ENCODE measurements around the gene ATP6V1E1.

ATP6V1E1 gene

DNA sequence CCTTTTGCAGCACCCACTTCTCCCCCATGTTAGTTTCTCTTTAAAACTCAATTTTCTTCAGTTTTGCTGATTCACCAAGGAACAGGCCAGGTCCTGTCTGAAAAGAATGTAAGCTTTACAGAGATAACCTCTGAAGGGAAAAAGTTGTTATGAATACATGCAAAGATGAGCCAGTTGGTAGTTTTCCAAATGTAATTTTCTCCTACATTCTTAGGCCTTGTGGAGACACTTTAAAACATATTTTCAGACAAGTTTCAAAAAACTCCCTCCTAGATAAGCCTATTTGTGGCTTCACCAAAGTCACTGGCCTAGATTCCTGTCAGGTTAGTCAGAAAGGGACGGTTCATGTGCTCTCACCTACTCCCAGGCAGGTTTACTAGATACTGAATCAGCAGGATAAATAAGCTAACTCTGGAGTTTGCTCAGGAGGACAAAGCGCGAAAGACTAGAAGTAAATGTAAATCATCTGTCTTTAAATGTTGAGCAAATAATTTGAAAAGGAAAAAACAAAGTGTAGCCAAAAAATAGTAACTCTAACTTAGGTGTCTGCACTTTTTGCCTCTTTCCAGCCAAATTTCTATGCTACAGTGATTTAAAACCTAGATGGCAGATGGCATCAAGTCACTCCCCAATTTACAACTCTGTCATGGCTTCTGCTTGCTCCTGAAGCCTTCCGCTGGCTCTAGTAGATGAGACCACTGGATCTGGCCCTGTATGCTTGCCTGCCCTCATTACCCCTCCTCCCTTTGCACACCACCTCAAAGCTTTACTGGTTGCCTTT is 4.9 kb upstream of the ATP6V1E1 start:
- TF ChIP-seq TAF1 (IDR thresholded peaks at IDR 0.05; ENCODE audit: borderline replicate concordance, insufficient read depth, low read length) = no peak

DNA sequence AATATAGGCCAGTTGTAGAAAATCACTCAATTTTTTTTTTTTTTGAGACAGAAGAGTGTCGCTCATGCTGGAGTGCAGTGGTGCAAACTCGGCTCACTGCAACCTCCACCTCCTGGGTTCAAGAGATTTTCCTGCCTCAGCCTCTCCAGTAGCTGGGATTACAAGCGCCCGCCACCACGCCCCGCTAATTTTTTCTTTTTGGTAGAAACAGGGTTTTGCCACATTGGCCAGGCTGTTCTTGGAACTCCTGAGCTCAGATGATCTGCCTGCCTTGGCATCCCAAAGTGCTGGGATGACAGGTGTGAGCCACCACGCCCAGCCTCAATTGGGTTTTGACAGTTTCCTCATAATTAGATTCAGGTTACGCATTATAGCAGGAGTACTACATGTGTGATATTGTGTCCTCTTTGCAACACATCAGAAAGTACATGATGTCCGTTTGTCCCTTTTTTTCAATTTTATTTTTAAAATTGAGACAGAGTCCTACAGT is 2.6 kb upstream of the ATP6V1E1 start:
- TF ChIP-seq POLR2AphosphoS5 (IDR thresholded peaks at IDR 0.05; ENCODE audit: low read depth, low read length) (no peak), FOXP2 (optimal IDR thresholded peaks at IDR 0.05; ENCODE audit: borderline replicate concordance, extremely low read depth, extremely low read length, insufficient read depth) (no peak), TAF1 (IDR thresholded peaks at IDR 0.05; ENCODE audit: borderline replicate concordance, insufficient read depth, low read length) (no peak), SIN3A (IDR thresholded peaks at IDR 0.05; ENCODE audit: borderline replicate concordance, insufficient read depth, low read length) (no peak)
- TF ChIP-seq, protein P1, sequence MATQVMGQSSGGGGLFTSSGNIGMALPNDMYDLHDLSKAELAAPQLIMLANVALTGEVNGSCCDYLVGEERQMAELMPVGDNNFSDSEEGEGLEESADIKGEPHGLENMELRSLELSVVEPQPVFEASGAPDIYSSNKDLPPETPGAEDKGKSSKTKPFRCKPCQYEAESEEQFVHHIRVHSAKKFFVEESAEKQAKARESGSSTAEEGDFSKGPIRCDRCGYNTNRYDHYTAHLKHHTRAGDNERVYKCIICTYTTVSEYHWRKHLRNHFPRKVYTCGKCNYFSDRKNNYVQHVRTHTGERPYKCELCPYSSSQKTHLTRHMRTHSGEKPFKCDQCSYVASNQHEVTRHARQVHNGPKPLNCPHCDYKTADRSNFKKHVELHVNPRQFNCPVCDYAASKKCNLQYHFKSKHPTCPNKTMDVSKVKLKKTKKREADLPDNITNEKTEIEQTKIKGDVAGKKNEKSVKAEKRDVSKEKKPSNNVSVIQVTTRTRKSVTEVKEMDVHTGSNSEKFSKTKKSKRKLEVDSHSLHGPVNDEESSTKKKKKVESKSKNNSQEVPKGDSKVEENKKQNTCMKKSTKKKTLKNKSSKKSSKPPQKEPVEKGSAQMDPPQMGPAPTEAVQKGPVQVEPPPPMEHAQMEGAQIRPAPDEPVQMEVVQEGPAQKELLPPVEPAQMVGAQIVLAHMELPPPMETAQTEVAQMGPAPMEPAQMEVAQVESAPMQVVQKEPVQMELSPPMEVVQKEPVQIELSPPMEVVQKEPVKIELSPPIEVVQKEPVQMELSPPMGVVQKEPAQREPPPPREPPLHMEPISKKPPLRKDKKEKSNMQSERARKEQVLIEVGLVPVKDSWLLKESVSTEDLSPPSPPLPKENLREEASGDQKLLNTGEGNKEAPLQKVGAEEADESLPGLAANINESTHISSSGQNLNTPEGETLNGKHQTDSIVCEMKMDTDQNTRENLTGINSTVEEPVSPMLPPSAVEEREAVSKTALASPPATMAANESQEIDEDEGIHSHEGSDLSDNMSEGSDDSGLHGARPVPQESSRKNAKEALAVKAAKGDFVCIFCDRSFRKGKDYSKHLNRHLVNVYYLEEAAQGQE (IDR thresholded peaks at IDR 0.05; ENCODE audit: insufficient read depth in 1 of 2, low read depth in 2 of 2, low read length in 2 of 2) = no peak

DNA sequence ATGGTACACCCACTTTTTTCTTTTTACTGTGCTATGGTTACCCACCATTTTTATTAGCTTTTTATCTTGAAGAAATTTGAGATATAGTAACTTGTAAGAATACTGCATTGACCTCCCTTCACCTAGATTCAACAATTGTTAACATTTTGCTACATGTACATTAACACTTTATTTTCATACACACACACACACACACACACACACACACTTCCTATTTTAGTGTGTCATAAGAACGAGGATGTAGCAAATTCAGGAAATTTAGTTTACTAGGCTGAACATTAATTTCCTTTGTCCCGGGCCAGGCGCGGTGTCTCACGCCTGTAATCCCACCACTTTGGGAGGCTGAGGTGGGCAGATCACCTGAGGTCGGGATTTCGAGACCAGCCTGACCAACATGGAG is 1.1 kb upstream of the ATP6V1E1 start:
- no peak for TF ChIP-seq FOXP2 (optimal IDR thresholded peaks at IDR 0.05; ENCODE audit: borderline replicate concordance, extremely low read depth, extremely low read length, insufficient read depth)
- no peak for TF ChIP-seq TAF1 (IDR thresholded peaks at IDR 0.05; ENCODE audit: borderline replicate concordance, insufficient read depth, low read length)

DNA sequence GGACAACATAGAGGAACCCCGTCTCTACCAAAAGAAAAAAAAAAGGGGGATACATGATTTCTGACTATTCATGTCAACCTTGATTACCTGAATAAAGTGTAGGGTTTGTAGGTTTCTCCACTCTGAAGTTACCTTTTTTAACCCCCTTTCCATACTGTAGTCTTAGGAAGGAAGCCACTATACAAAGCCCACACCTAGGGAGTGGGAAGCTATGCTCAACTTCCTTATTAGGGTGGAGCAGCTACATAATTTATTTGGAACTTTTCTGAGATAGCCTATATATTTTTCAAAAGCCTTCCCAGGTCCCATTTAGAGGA is 582 bp upstream of the ATP6V1E1 start:
- TF ChIP-seq TAF1 (IDR thresholded peaks at IDR 0.05; ENCODE audit: borderline replicate concordance, insufficient read depth, low read length) (no peak), FOXP2 (optimal IDR thresholded peaks at IDR 0.05; ENCODE audit: borderline replicate concordance, extremely low read depth, extremely low read length, insufficient read depth) (no peak), POLR2AphosphoS5 (IDR thresholded peaks at IDR 0.05; ENCODE audit: low read depth, low read length) (no peak), SIN3A (IDR thresholded peaks at IDR 0.05; ENCODE audit: borderline replicate concordance, insufficient read depth, low read length) (no peak)
- TF ChIP-seq, protein P1 (IDR thresholded peaks at IDR 0.05; ENCODE audit: insufficient read depth in 1 of 2, low read depth in 2 of 2, low read length in 2 of 2) = no peak

DNA sequence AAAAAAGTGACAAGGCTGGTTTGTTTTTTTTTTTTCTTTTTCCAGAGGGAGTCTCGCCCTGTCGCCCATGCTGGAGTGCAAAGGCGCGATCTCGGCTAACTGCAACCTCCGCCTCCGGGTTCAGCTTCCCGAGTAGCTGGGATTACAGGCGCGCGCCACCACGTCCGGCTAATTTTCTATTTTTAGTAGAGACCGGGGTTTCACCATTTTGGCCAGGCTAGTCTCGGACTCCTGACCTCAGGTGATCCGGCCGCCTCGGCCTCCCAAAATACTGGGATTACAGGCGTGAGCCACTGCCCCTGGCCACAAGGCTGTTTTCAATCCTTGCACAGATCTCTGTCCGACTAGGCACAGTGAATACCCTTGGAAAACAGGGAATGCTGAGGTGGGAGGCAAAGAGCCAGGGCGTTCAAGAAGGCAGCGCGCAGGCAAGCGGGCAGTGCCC is 566 bp downstream of the ATP6V1E1 start:
- TF ChIP-seq FOXP2 (optimal IDR thresholded peaks at IDR 0.05; ENCODE audit: borderline replicate concordance, extremely low read depth, extremely low read length, insufficient read depth) (no peak), SIN3A (IDR thresholded peaks at IDR 0.05; ENCODE audit: borderline replicate concordance, insufficient read depth, low read length) (no peak)

DNA sequence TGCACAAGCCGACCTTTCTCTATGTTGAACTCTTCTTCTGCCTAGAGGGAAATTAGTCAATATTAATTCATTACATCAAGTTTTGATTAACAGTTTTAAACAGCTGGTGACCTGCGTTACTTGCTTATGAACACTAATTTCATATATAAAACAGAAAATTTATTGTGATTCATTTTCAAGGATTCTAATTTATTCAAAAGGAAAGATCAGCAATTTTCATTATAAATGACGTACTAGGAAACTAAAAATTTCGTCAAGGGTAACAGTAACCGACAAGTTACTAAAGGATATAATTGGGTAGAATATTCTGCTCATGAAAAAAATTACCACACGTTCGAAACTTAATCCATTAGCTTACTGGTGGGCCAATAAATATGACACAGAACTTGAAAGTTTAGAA is 15.3 kb downstream of the ATP6V1E1 start:
- TF ChIP-seq FOXP2 (optimal IDR thresholded peaks at IDR 0.05; ENCODE audit: borderline replicate concordance, extremely low read depth, extremely low read length, insufficient read depth) (no peak), TAF1 (IDR thresholded peaks at IDR 0.05; ENCODE audit: borderline replicate concordance, insufficient read depth, low read length) (no peak), SIN3A (IDR thresholded peaks at IDR 0.05; ENCODE audit: borderline replicate concordance, insufficient read depth, low read length) (no peak), POLR2AphosphoS5 (IDR thresholded peaks at IDR 0.05; ENCODE audit: low read depth, low read length) (no peak)
- TF ChIP-seq, protein P1 (IDR thresholded peaks at IDR 0.05; ENCODE audit: insufficient read depth in 1 of 2, low read depth in 2 of 2, low read length in 2 of 2) = no peak
